Natural killer cell (primary cell): Measurements from ENCODE around the gene PTS. TPM values are rescaled to one million over a fixed set of nuclear protein-coding genes. Genes with fewer than 3 reads are reported as not detected.

Experiments
- ATAC-seq, 3 donors: fragments of 150-1000 bp in 2 of 3; fragments of 200-7000 bp in 1 of 3; cut with Tn5 transposase; 1 replicate in 1 of 3; 2 replicates in 2 of 3; pipeline ENCODE4 v1.10.0; 2021; ENCODE audit warnings: mild to moderate bottlenecking in 2 of 3, moderate library complexity in 2 of 3
- DNase-seq, 2 donors: peaks; one replicate each; pipeline versions ENCODE4 v3.0.0 to v3.0.0-alpha.2; 2013 to 2021; ENCODE audit warnings: mixed read lengths in 1 of 2
- H3K27ac ChIP-seq: one replicate; pipeline ENCODE4 v1.5.1; 2013; ENCODE audit warnings: mild to moderate bottlenecking, low read length
- H3K27me3 ChIP-seq: one replicate; pipeline ENCODE4 v1.6.1; 2013; ENCODE audit warnings: low read length; ENCODE audit not compliant: control insufficient read depth, insufficient read depth
- H3K36me3 ChIP-seq: one replicate; pipeline ENCODE4 v1.6.1; 2013; ENCODE audit warnings: low read length; ENCODE audit not compliant: control insufficient read depth, insufficient read depth
- H3K4me1 ChIP-seq: one replicate; pipeline ENCODE4 v1.6.1; 2013; ENCODE audit warnings: low read length; ENCODE audit not compliant: control insufficient read depth, insufficient read depth
- H3K4me3 ChIP-seq: one replicate; pipeline ENCODE4 v1.5.1; 2013; ENCODE audit warnings: low read length
- H3K9me3 ChIP-seq: one replicate; pipeline ENCODE4 v1.6.1; 2013; ENCODE audit warnings: low read length; ENCODE audit not compliant: control insufficient read depth, insufficient read depth
- H3K27ac Mint-ChIP-seq, 2 donors: one replicate each; pipeline ENCODE4 v1.8.0; 2022; ENCODE audit warnings: mild to moderate bottlenecking in 2 of 2, mixed read lengths in 2 of 2, moderate library complexity in 1 of 2
- H3K27me3 Mint-ChIP-seq, 2 donors: one replicate each; pipeline ENCODE4 v1.8.0; 2022; ENCODE audit warnings: low read depth in 2 of 2, mixed read lengths in 2 of 2
- H3K36me3 Mint-ChIP-seq: one replicate; pipeline ENCODE4 v1.8.0; 2022; ENCODE audit warnings: mixed read lengths
- H3K4me1 Mint-ChIP-seq, 2 donors: one replicate each; pipeline ENCODE4 v1.8.0; 2022; ENCODE audit warnings: mixed read lengths in 2 of 2
- H3K4me3 Mint-ChIP-seq: one replicate; pipeline ENCODE4 v1.8.0; 2022; ENCODE audit warnings: mild to moderate bottlenecking, moderate library complexity, mixed read lengths
- H3K9me3 Mint-ChIP-seq, 2 donors: one replicate each; pipeline ENCODE4 v1.8.0; 2022; ENCODE audit warnings: mixed read lengths in 2 of 2
- CTCF ChIP-seq: fragments of 200-600 bp; IDR thresholded peaks from one replicate; pipeline ENCODE4 v1.8.0; 2022; ENCODE audit warnings: antibody characterized with exemption
- WGBS: methylation state at CpG from one replicate; pipeline ENCODE4 v1.1.7; 2013; ENCODE audit warnings: missing lambda C conversion rate; ENCODE audit not compliant: insufficient coverage; 5-methylcytosine and 5-hydroxymethylcytosine counted together
- intact Hi-C: fragments of 100-400 bp; cut with micrococcal nuclease; formaldehyde crosslinking; loops from one replicate; pipeline ENCODE4 v1.14.2; 2022
- total RNA-seq, 4 donors: library from RNA; stranded (reverse); fragments of 120-200 nt in 1 of 4; gene quantifications; one replicate each; pipeline versions ENCODE4 v1.2.3 to v1.2.4, GENCODE V29; 2013 to 2022

PTS gene
- total RNA-seq, 3 donors from 2014 or later (not counting 1 experiment from before 2014, with no cell fraction given), result 86.7 to 106 (median 97.4) TPM

GRCh38 chr11:112178936-112179335 lies 47.3 kb upstream of the PTS start:
- H3K27ac ChIP-seq, result peak overlapping the region; percentile 37
- no peaks in the 10 kb centered on the region for H3K27me3 ChIP-seq
- WGBS, result 24% methylated on average over 3 of the region's 3 CpGs
- H3K4me1 ChIP-seq, result peaks cover 23% of the 10 kb centered on the region
- Mint-ChIP-seq H3K27me3 (peaks cover 8 to 12% of the 10 kb centered on the region in 2 donors), H3K36me3 (no peaks in the 10 kb centered on the region), H3K27ac (peak overlapping the region; percentile 4 to 18), H3K9me3 (no peaks in the 10 kb centered on the region), H3K4me1 (peaks cover 53% of the 10 kb centered on the region in 2 donors), H3K4me3 (peak overlapping the region; percentile 71)
- TF ChIP-seq CTCF, result no peak
- intact Hi-C loops, result no loop called here
- H3K4me3 ChIP-seq, result no peak overlapping the region
- no peaks in the 10 kb centered on the region for H3K9me3 ChIP-seq
- no peaks in the 10 kb centered on the region for H3K36me3 ChIP-seq
- ATAC-seq (no peak), DNase-seq (no peak)

- Mint-ChIP-seq H3K4me3 (peak overlapping the region; percentile 71), H3K4me1 (peaks cover 51 to 52% of the 10 kb centered on the region in 2 donors), H3K27me3 (peaks cover 7 to 8% of the 10 kb centered on the region in 2 donors), H3K9me3 (no peaks in the 10 kb centered on the region), H3K27ac (peak overlapping the region; percentile 4 to 18), H3K36me3 (no peaks in the 10 kb centered on the region)
- TF ChIP-seq CTCF, result no peak
- H3K36me3 ChIP-seq, result no peaks in the 10 kb centered on the region
- H3K9me3 ChIP-seq, result no peaks in the 10 kb centered on the region
- no peak overlapping the region for H3K27ac ChIP-seq
- DNase-seq (no peak), ATAC-seq (peak; percentile 22 to 68 (median 47))
- intact Hi-C loops, result no loop called here
- no peak overlapping the region for H3K4me3 ChIP-seq
- peaks cover 23% of the 10 kb centered on the region for H3K4me1 ChIP-seq
- no peaks in the 10 kb centered on the region for H3K27me3 ChIP-seq
These were observed 46.6 kb upstream of the PTS start for GRCh38 chr11:112179601-112180000.

- intact Hi-C loops, result no loop called here
- Histone ChIP-seq H3K36me3 (no peaks in the 10 kb centered on the region), H3K4me1 (peaks cover 15% of the 10 kb centered on the region), H3K27ac (no peak overlapping the region), H3K9me3 (no peaks in the 10 kb centered on the region), H3K27me3 (no peaks in the 10 kb centered on the region), H3K4me3 (no peak overlapping the region)
- ATAC-seq, result peak in 1 of 3 donors; percentile 33
- 0% methylated on average over 1 of the region's 1 CpG for WGBS
- H3K4me3 Mint-ChIP-seq, result no peak overlapping the region
- H3K36me3 Mint-ChIP-seq, result no peaks in the 10 kb centered on the region
- no peaks in the 10 kb centered on the region for H3K9me3 Mint-ChIP-seq
- TF ChIP-seq CTCF, result no peak
- H3K27ac Mint-ChIP-seq, result no peak overlapping the region
- peaks cover 0 to 3% of the 10 kb centered on the region in 2 donors for H3K27me3 Mint-ChIP-seq
- no peak for DNase-seq
- peaks cover 25 to 30% of the 10 kb centered on the region in 2 donors for H3K4me1 Mint-ChIP-seq
These were observed 43.4 kb upstream of the PTS start for GRCh38 chr11:112182867-112183266.

GRCh38 chr11:112185883-112186282 lies 40.3 kb upstream of the PTS start:
- Mint-ChIP-seq H3K27ac (no peak overlapping the region), H3K36me3 (no peaks in the 10 kb centered on the region), H3K9me3 (no peaks in the 10 kb centered on the region), H3K4me3 (no peak overlapping the region), H3K4me1 (peaks cover 6 to 14% of the 10 kb centered on the region in 2 donors), H3K27me3 (peaks cover 0 to under 1% of the 10 kb centered on the region in 2 donors)
- H3K9me3 ChIP-seq, result no peaks in the 10 kb centered on the region
- no peak for DNase-seq
- no peak overlapping the region for H3K27ac ChIP-seq
- no peaks in the 10 kb centered on the region for H3K36me3 ChIP-seq
- ATAC-seq, result no peak
- intact Hi-C loops, result no loop called here
- H3K27me3 ChIP-seq, result no peaks in the 10 kb centered on the region
- no peaks in the 10 kb centered on the region for H3K4me1 ChIP-seq
- TF ChIP-seq CTCF, result no peak
- H3K4me3 ChIP-seq, result no peak overlapping the region
